GM23248 (cell line): ENCODE measurements around the gene MPRIP.
"Not testable (repeated sequence)": the region's sequence is repeated elsewhere in the genome, so short reads cannot be mapped to it uniquely, and the experiment has no call there.

Experiments
- EZH2 ChIP-seq: fragments of 200-600 bp; sonication (generic); IDR thresholded peaks from 2 replicates; pipeline ENCODE4 v1.6.1; 2018; ENCODE audit warnings: antibody characterized with exemption, mild to moderate bottlenecking; ENCODE audit not compliant: insufficient read depth, poor library complexity, severe bottlenecking
- EZH2phosphoT487 ChIP-seq: fragments of 200-600 bp; sonication (generic); IDR thresholded peaks from 2 replicates; pipeline ENCODE4 v1.6.1; 2018; ENCODE audit warnings: antibody characterized with exemption, moderate library complexity, mild to moderate bottlenecking, low read depth; ENCODE audit not compliant: insufficient read depth

- not testable (repeated sequence) for TF ChIP-seq EZH2, EZH2phosphoT487
Observed at GRCh38 chr17:17136221-17136620, 94.0 kb downstream of the MPRIP start.
